ENCODE data around the gene VPS41. TPM values are rescaled to one million over a fixed set of nuclear protein-coding genes. Genes with fewer than 3 reads are reported as not detected.

VPS41 gene
- total and polyA plus RNA-seq, 10 of the 15 experiments (the other 5 are each of a cell fraction or from before 2014, with no cell fraction given) = 15.3 to 63.2 (median 47.0) TPM

DNA sequence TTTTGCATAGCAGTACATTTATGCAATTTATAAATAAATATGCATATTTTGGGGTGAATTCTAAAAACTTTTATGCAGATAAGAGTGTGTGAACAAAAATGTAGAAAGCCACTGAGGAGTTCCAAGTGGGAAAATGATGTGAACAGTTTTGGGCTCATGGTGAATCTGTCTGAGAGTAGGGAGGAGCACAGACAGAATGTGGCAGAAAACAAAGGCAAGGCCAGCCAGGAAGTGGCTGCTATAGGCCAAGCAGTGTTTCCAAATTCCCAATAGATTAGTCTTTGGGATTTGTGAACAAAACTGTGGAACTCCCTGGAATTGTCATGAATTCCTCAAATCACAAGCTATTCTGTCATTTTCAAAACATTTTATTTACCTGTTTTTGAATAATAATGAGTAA lies 204.2 kb downstream of the VPS41 start (continued):
- TF ChIP-seq, protein P1, sequence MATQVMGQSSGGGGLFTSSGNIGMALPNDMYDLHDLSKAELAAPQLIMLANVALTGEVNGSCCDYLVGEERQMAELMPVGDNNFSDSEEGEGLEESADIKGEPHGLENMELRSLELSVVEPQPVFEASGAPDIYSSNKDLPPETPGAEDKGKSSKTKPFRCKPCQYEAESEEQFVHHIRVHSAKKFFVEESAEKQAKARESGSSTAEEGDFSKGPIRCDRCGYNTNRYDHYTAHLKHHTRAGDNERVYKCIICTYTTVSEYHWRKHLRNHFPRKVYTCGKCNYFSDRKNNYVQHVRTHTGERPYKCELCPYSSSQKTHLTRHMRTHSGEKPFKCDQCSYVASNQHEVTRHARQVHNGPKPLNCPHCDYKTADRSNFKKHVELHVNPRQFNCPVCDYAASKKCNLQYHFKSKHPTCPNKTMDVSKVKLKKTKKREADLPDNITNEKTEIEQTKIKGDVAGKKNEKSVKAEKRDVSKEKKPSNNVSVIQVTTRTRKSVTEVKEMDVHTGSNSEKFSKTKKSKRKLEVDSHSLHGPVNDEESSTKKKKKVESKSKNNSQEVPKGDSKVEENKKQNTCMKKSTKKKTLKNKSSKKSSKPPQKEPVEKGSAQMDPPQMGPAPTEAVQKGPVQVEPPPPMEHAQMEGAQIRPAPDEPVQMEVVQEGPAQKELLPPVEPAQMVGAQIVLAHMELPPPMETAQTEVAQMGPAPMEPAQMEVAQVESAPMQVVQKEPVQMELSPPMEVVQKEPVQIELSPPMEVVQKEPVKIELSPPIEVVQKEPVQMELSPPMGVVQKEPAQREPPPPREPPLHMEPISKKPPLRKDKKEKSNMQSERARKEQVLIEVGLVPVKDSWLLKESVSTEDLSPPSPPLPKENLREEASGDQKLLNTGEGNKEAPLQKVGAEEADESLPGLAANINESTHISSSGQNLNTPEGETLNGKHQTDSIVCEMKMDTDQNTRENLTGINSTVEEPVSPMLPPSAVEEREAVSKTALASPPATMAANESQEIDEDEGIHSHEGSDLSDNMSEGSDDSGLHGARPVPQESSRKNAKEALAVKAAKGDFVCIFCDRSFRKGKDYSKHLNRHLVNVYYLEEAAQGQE (IDR thresholded peaks at IDR 0.05; ENCODE audit: low read depth, low read length) = no peak
- TF ChIP-seq, protein P2, sequence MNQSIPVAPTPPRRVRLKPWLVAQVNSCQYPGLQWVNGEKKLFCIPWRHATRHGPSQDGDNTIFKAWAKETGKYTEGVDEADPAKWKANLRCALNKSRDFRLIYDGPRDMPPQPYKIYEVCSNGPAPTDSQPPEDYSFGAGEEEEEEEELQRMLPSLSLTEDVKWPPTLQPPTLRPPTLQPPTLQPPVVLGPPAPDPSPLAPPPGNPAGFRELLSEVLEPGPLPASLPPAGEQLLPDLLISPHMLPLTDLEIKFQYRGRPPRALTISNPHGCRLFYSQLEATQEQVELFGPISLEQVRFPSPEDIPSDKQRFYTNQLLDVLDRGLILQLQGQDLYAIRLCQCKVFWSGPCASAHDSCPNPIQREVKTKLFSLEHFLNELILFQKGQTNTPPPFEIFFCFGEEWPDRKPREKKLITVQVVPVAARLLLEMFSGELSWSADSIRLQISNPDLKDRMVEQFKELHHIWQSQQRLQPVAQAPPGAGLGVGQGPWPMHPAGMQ (IDR thresholded peaks at IDR 0.05; ENCODE audit: borderline replicate concordance) = no peak
- TF ChIP-seq LARP7 (IDR thresholded peaks at IDR 0.05) (no peak), NRF1 (conservative IDR thresholded peaks at IDR 0.05; ENCODE audit: low read depth, low read length) (no peak)

DNA sequence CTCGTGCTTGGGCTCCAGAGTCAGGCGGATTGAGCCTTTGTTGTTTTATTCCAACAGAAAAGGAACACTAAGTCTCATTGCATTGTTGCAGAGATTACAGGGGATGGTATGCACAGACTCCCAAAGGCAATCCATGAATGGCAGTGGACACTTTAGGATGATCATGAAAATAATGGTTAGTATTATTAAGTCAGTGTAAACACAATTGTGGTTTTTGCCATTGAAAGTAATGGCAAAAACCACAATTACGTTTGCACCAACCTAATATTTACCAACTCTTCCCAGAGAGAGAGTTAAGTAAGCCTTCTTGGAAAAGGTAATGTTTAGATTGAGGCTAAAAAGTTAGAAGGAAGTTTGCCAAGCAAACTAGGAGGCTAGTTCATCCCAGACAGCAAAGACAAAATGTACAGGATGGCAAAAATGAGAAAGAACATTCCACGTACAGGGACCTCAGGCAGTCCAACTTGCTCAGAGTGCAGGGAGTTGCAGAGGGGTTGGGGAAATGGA lies 204.9 kb downstream of the VPS41 start:
- ChIA-PET SMC1A (ENCODE audit: uncharacterized antibody, unreplicated experiment) (no interaction called here), CTCF (no interaction called here), POLR2A (no interaction called here), RAD21 (ENCODE audit: unreplicated experiment) (no interaction called here)
- Histone ChIP-seq H3K9me3 (replicated peaks; ENCODE audit: control insufficient read depth, insufficient read depth, low read length) (no peaks in the 10 kb centered on the region), H4K20me1 (ENCODE audit: control insufficient read depth, insufficient read depth) (no peaks in the 10 kb centered on the region), H2AFZ (ENCODE audit: control insufficient read depth, low read depth, low read length) (no peak overlapping the region), H3K27ac (ENCODE audit: control insufficient read depth, insufficient read depth) (no peak overlapping the region), H3K4me3 (no peak overlapping the region), H3K9ac (ENCODE audit: control insufficient read depth, insufficient read depth, low read length) (no peak overlapping the region), H3K4me1 (ENCODE audit: control insufficient read depth, insufficient read depth, low read length) (no peaks in the 10 kb centered on the region), H3K27me3 (replicated peaks in 1 of 2; ENCODE audit: control insufficient read depth in 2 of 2, insufficient read depth in 2 of 2, low read length in 1 of 2) (no peaks in the 10 kb centered on the region), H3K79me2 (ENCODE audit: control insufficient read depth, insufficient read depth, low read length) (no peaks in the 10 kb centered on the region), H3K36me3 (ENCODE audit: control insufficient read depth in 2 of 2, insufficient read depth in 2 of 2, low read length in 1 of 2) (no peaks in the 10 kb centered on the region), H3K4me2 (ENCODE audit: control insufficient read depth, insufficient read depth) (no peak overlapping the region)
- no peak for TF ChIP-seq SMC3 (IDR thresholded peaks at IDR 0.05; ENCODE audit: borderline replicate concordance, low read length)
- BruUV-seq (replicated peaks) = no TSS peak
- intact Hi-C loops (cut with micrococcal nuclease; ENCODE audit: unreplicated experiment) = no loop called here
- WGBS (ENCODE audit: insufficient coverage, insufficient replicate concordance, low lambda C conversion rate, missing lambda C conversion rate) = 41% methylated on average over 4 of the region's 4 CpGs
- in situ Hi-C loops (cut with MboI) = no loop called here
- DNase-seq (ENCODE audit: low read depth, low spot score) (no peak), ATAC-seq (no peak), FAIRE-seq (no peak)
